ENCODE results near the gene IRF7. TPM values are rescaled to one million over a fixed set of nuclear protein-coding genes. Genes with fewer than 3 reads are reported as not detected.

The IRF7 gene
- total and polyA plus RNA-seq, 12 donors = 4.5 to 48.4 (median 11.4) TPM

GRCh38 chr11:639332-639955 is 23.7 kb upstream of the IRF7 start:
- no peaks in the 10 kb centered on the region for H3K9me3 ChIP-seq
- no peak overlapping the region for H3K4me3 ChIP-seq
- peaks cover 4 to 30% (median 24%) of the 10 kb centered on the region in 9 donors for H3K4me1 ChIP-seq
- H3K27ac ChIP-seq = no peak overlapping the region
- DNase-seq (no peak), ATAC-seq (no peak)
- 2 to 4% methylated on average over 68 to 80 of the region's 80 CpGs for WGBS, 2 donors
- TF ChIP-seq CTCF (IDR thresholded peaks at IDR 0.05) = no peak
- H3K36me3 ChIP-seq = peaks cover 0 to 27% (median 6%) of the 10 kb centered on the region in 9 donors
- intact Hi-C loops (cut with DNase I) = loop anchor here in 1 of 10 donors (1.0 kb wide), 1 partner anchor 34 kb away; no protein-coding TSS in a partner anchor
- H3K27me3 ChIP-seq = peaks cover 19 to 53% (median 40%) of the 10 kb centered on the region in 7 donors

GRCh38 chr11:638631-639331 is 23.0 kb upstream of the IRF7 start:
- ATAC-seq (no peak), DNase-seq (no peak)
- Histone ChIP-seq H3K27me3 (peaks cover 19 to 53% (median 40%) of the 10 kb centered on the region in 7 donors), H3K4me1 (peaks cover 4 to 30% (median 24%) of the 10 kb centered on the region in 9 donors), H3K9me3 (no peaks in the 10 kb centered on the region), H3K36me3 (peaks cover 0 to 20% (median 6%) of the 10 kb centered on the region in 9 donors), H3K27ac (no peak overlapping the region), H3K4me3 (no peak overlapping the region)
- no peak for TF ChIP-seq CTCF (IDR thresholded peaks at IDR 0.05)
- 32% methylated on average over 28 of the region's 28 CpGs for WGBS, 2 donors
- intact Hi-C loops (cut with DNase I) = loop anchor here in 1 of 10 donors (1.0 kb wide), 1 partner anchor 33 kb away; no protein-coding TSS in a partner anchor

GRCh38 chr11:637593-638521 is 22.1 kb upstream of the IRF7 start:
- no peak for DNase-seq
- whole genome bisulfite sequencing, 2 donors = 22 to 24% methylated on average over 54 to 55 of the region's 55 CpGs

More at GRCh38 chr11:637593-638521, 22.1 kb upstream of the IRF7 start:
- peaks cover 4 to 30% (median 24%) of the 10 kb centered on the region in 9 donors for H3K4me1 ChIP-seq
- intact Hi-C loops (cut with DNase I) = no loop called here
- no peaks in the 10 kb centered on the region for H3K9me3 ChIP-seq
- no peak overlapping the region for H3K27ac ChIP-seq
- no peak for ATAC-seq
- H3K4me3 ChIP-seq = peak overlapping the region in 7 of 10 donors; percentile 14 to 42 (median 26)
- peaks cover 19 to 53% (median 40%) of the 10 kb centered on the region in 7 donors for H3K27me3 ChIP-seq
- no peak for TF ChIP-seq CTCF (IDR thresholded peaks at IDR 0.05)
- H3K36me3 ChIP-seq = peaks cover 0 to 12% (median 0%) of the 10 kb centered on the region in 9 donors
